DOHH2 (cell line): ENCODE measurements around the gene HSD3B7.
"Not testable (repeated sequence)": the region's sequence is repeated elsewhere in the genome, so short reads cannot be mapped to it uniquely, and the experiment has no call there.

Source experiments
- H3F3A ChIP-seq: fragments of 200-600 bp; sonication (generic), shearing (Covaris generic); 2 replicates; pipeline ENCODE4 v1.6.0; 2016; ENCODE audit warnings: antibody characterized with exemption, mild to moderate bottlenecking; ENCODE audit not compliant: control insufficient read depth, insufficient read depth
- H3K27ac ChIP-seq: fragments of 200-600 bp; sonication (generic); 2 replicates; pipeline ENCODE4 v1.5.1; 2014; ENCODE audit warnings: low read depth, mild to moderate bottlenecking, low read length, moderate library complexity
- H3K27me3 ChIP-seq: fragments of 200-600 bp; sonication (generic); 2 replicates; pipeline ENCODE4 v1.6.1; 2014; ENCODE audit warnings: mild to moderate bottlenecking, low read length, mixed read lengths; ENCODE audit not compliant: control insufficient read depth
- H3K36me3 ChIP-seq: fragments of 200-600 bp; sonication (generic); 2 replicates; pipeline ENCODE4 v1.6.1; 2014; ENCODE audit warnings: mild to moderate bottlenecking, low read length, moderate library complexity, mixed read lengths; ENCODE audit not compliant: control insufficient read depth
- H3K4me1 ChIP-seq: fragments of 200-600 bp; sonication (generic); 2 replicates; pipeline ENCODE4 v1.6.1; 2014; ENCODE audit warnings: mild to moderate bottlenecking, low read length, mixed read lengths; ENCODE audit not compliant: control insufficient read depth
- H3K4me2 ChIP-seq: fragments of 200-600 bp; sonication (generic); 2 replicates; pipeline ENCODE4 v1.6.0; 2014; ENCODE audit warnings: mild to moderate bottlenecking, low read length, moderate library complexity
- H3K4me3 ChIP-seq: fragments of 200-600 bp; sonication (generic); 2 replicates; pipeline ENCODE4 v1.5.1; 2014; ENCODE audit warnings: mild to moderate bottlenecking, low read length, mixed read lengths
- H3K79me2 ChIP-seq: fragments of 200-600 bp; sonication (generic); 2 replicates; pipeline ENCODE4 v1.6.1; 2014; ENCODE audit warnings: mild to moderate bottlenecking, low read length, mixed read lengths; ENCODE audit not compliant: control insufficient read depth
- H3K9me2 ChIP-seq: fragments of 200-600 bp; sonication (generic); replicated peaks from 2 replicates; pipeline ENCODE4 v1.6.1; 2014; ENCODE audit warnings: mild to moderate bottlenecking, low read length, mixed read lengths; ENCODE audit not compliant: control insufficient read depth
- H3K9me3 ChIP-seq: fragments of 200-600 bp; sonication (generic); 2 replicates; pipeline ENCODE4 v1.6.1; 2014; ENCODE audit warnings: antibody characterized with exemption, low read length, mixed read lengths; ENCODE audit not compliant: control insufficient read depth, insufficient read depth
- H4K20me1 ChIP-seq: fragments of 200-600 bp; sonication (generic); 2 replicates; pipeline ENCODE4 v1.6.0; 2014; ENCODE audit warnings: low read depth, mild to moderate bottlenecking, antibody characterized with exemption, low read length, moderate library complexity; ENCODE audit not compliant: control insufficient read depth, insufficient read depth
- EZH2phosphoT487 ChIP-seq: fragments of 200-600 bp; sonication (generic); IDR thresholded peaks from 2 replicates; pipeline ENCODE4 v1.6.1; 2017; ENCODE audit warnings: borderline replicate concordance, mild to moderate bottlenecking, antibody characterized with exemption, low read length, moderate library complexity, mixed read lengths
- TF ChIP-seq, protein P1 (sequence below): fragments of 200-600 bp; sonication (generic); IDR thresholded peaks from one replicate; pipeline ENCODE4 v1.5.1; 2014; ENCODE audit warnings: antibody characterized with exemption, mild to moderate bottlenecking, low read depth, low read length; ENCODE audit not compliant: poor library complexity, severe bottlenecking

The HSD3B7 gene

DNA sequence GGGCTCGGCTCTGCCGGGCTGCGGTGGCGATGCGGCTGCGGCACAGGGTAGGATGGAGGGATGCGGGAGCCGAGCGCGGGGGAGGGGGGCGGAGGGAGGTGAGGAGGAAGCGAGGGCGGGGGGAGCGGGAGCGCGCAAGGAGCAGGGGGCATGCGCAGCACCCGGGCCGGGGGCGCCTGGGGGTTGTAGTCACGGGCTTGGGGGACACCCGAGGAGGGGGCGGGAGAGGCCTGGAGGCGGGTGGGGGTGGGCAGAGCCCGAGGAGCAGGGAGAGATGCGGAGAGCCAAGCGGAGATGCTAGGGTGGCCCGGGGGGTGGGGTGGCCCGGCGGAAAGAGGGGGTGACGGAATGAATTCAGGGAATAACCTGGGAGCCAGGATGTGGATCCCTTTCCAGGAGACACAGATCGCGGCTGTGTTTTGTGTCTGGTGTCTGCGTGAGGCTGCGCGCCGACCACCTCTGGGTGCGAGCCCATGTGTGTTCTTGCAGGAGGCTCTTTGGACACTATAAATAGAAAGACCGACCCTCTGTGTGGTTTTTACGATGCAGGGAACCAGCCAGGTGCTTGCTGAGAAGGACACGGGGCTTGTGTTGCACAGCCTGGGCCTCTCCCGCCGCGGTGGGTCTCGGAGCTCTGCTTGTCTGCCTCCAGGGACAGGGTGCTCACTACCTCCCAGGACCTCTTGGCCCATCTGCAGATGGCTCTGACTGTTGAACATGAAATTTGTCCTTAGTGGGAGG is 25.7 kb downstream of the HSD3B7 start, which contains the start of gene STX1B:
TSS of gene STX1B (minus strand) at position 54 of the 741 bp plus-strand sequence. CDS start 242 bp downstream, outside the sequence.
- TF ChIP-seq, protein P1, sequence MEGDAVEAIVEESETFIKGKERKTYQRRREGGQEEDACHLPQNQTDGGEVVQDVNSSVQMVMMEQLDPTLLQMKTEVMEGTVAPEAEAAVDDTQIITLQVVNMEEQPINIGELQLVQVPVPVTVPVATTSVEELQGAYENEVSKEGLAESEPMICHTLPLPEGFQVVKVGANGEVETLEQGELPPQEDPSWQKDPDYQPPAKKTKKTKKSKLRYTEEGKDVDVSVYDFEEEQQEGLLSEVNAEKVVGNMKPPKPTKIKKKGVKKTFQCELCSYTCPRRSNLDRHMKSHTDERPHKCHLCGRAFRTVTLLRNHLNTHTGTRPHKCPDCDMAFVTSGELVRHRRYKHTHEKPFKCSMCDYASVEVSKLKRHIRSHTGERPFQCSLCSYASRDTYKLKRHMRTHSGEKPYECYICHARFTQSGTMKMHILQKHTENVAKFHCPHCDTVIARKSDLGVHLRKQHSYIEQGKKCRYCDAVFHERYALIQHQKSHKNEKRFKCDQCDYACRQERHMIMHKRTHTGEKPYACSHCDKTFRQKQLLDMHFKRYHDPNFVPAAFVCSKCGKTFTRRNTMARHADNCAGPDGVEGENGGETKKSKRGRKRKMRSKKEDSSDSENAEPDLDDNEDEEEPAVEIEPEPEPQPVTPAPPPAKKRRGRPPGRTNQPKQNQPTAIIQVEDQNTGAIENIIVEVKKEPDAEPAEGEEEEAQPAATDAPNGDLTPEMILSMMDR: no peak
- no peak for TF ChIP-seq EZH2phosphoT487
- Histone ChIP-seq H3K4me2 (no peak within 1 kb of the TSS), H4K20me1 (no peaks in the 10 kb centered on the region), H3K9me3 (no peaks in the 10 kb centered on the region), H3K79me2 (no peaks in the 10 kb centered on the region), H3K27me3 (peaks cover 6% of the 10 kb centered on the region; the same call in 1 of the 2 replicates), H3K36me3 (no peaks in the 10 kb centered on the region), H3K4me3 (no peak within 1 kb of the TSS), H3K27ac (no peak within 1 kb of the TSS), H3F3A (no peaks in the 10 kb centered on the region), H3K9me2 (no peaks in the 10 kb centered on the region), H3K4me1 (0 out of 2 replicates have a peak, but pooled peaks cover 3% of the 10 kb centered on the region)

DNA sequence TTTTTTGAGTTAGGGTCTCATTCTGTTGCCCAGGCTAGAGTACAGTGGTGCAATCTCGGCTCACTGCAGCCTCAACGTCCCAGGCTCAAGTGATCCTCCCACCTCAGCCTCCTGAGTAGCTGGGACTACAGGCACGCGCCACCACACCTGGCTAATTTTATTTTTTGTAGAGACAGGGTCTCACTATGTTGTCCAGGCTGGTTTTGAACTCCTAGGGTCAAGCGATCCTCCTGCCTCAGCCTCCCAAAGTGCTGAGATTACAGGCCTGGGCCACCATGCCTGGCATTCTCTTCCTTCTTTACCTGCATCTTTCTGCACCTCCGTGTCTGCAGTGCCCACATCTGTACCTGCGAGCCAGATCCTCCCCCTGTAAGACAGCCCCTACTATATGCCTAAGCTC is 26.8 kb downstream of the HSD3B7 start:
- H3K4me3 ChIP-seq, H3K9me2 ChIP-seq, H4K20me1 ChIP-seq, H3K79me2 ChIP-seq, H3K36me3 ChIP-seq, H3F3A ChIP-seq, H3K4me1 ChIP-seq, H3K27me3 ChIP-seq, H3K4me2 ChIP-seq, H3K27ac ChIP-seq, H3K9me3 ChIP-seq: not testable (repeated sequence)

DNA sequence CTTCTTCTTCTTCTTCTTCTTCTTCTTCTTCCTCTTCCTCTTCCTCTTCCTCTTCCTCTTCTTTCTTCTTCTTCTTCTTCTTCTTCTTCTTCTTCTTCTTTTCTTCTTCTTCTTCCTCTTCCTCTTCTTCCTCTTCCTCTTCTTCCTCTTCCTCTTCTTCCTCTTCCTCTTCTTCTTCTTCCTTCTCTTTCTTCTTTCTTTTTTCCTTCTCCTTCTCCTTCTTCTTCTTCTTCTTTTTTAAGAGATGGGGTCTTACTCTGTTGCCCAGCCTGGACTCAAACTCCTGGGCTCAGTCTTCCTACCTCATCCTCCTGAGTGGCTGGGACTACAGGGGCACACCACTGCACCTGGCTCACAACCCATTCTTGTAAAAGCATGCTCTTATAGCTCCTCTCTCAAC is 28.3 kb downstream of the HSD3B7 start:
- not testable (repeated sequence) for H3K27me3 ChIP-seq, H3K79me2 ChIP-seq, H3K4me2 ChIP-seq, H4K20me1 ChIP-seq, H3K4me3 ChIP-seq, H3F3A ChIP-seq, H3K4me1 ChIP-seq, H3K27ac ChIP-seq, H3K9me3 ChIP-seq, H3K36me3 ChIP-seq, H3K9me2 ChIP-seq

DNA sequence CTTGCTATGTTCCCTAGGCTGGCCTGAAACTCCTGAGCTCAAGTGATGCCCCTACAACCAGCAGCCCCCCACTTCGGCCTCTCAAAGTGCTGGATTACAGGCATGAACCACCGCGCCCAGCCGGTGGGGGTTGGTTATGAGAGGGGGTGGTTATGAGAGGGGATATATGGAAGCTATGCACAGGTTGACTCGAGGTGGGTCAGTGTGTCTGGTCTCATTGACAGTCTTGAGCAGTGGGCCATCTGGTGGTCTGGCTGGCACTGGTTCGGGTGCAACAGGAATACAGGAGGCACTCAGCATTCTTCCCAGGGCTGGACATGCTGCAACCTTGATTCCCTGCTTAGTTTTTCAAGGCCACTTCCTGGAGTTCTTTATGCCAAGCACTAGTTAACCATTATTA is 31.0 kb downstream of the HSD3B7 start:
- no peak overlapping the region for H3K4me3 ChIP-seq
- no peaks in the 10 kb centered on the region for H3K9me2 ChIP-seq
- TF ChIP-seq, protein P1: no peak
- no peak for TF ChIP-seq EZH2phosphoT487
- H3K4me1 ChIP-seq: 0 out of 2 replicates have a peak, but pooled peaks cover 3% of the 10 kb centered on the region
- H3K27ac ChIP-seq: no peak overlapping the region
- H3K9me3 ChIP-seq: no peaks in the 10 kb centered on the region
- H3F3A ChIP-seq: no peaks in the 10 kb centered on the region
- H3K27me3 ChIP-seq: peaks cover 2% of the 10 kb centered on the region; the same call in 1 of the 2 replicates
- H3K79me2 ChIP-seq: no peaks in the 10 kb centered on the region
- H3K36me3 ChIP-seq: no peaks in the 10 kb centered on the region
- no peaks in the 10 kb centered on the region for H4K20me1 ChIP-seq
- H3K4me2 ChIP-seq: no peak overlapping the region

DNA sequence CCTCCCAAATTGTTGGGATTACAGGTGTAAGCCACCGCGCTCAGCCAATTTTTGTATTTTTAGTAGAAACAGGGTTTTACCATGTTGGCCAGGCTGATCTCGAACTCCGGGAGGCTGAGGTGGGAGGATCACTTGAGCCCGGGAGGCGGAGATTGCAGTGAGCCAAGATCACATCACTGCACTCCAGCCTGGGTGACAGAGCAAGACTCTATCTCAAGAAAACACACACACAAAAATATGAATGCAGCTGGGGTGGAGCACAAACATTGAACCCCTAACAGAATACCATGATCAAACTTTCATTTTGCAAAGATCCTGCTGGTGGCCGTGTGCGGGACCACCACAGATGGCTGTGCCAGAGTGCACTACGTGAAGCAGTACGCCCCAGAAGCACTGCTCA is 32.7 kb downstream of the HSD3B7 start:
- not testable (repeated sequence) for H3K27me3 ChIP-seq, H3K9me2 ChIP-seq, H3K4me3 ChIP-seq, H3K27ac ChIP-seq, H3K9me3 ChIP-seq, H4K20me1 ChIP-seq, H3K79me2 ChIP-seq, H3F3A ChIP-seq, H3K36me3 ChIP-seq, H3K4me2 ChIP-seq, H3K4me1 ChIP-seq
